HG02884 (cell line): Measurements from ENCODE around the gene NRTN.
A peak's percentile ranks its signal among the peaks of the same experiment; 100 is the strongest.

Source experiments
- ATAC-seq: cut with Tn5 transposase; IDR thresholded peaks from one replicate; pipeline ENCODE4 v1.9.1; 2021; ENCODE audit warnings: mild to moderate bottlenecking, moderate library complexity; ENCODE audit not compliant: unreplicated experiment

The NRTN gene

DNA sequence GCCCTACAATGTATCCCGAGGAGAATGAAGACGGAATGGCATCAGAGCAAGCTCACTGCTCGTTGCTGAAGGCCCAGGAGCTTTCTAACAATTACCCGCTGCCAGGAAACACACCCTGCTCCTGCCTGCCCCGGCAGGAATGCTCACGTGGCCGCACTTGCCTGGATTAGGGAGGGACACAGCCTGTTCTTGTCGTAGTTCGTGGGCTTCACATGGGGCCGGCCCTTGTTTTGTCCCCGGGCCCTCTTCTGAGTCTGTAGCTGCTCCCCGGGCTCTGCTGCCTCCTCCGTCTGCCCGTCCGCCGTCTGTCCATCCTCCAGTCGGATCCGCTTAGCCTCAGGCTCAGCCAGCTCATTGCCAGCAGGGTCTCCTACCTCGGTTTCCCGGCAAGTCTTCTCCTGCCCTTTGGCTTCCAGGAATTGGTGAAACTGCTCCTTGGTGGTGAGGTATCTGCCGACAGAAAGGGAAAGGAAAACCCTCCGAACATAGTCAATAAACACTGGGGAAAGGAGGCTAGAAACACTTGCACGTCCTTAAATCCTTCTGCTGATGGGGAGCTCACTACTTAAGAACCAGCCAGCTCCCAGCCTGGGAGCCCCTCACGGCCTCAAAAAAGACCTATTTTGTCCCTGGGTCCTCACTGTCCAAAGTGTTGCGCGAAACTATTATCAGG is 14.8 kb upstream of the NRTN start:
- no peak for ATAC-seq

- ATAC-seq, result peak; percentile 82
Measured at GRCh38 chr19:5790559-5791520, 14.0 kb upstream of the NRTN start, which contains the start of gene DUS3L. TSS of gene DUS3L (minus strand) at chr19:5791163. CDS start at chr19:5791141, 22 bp downstream.

GRCh38 chr19:5792224-5792623 is 12.6 kb upstream of the NRTN start:
- no peak for ATAC-seq

DNA sequence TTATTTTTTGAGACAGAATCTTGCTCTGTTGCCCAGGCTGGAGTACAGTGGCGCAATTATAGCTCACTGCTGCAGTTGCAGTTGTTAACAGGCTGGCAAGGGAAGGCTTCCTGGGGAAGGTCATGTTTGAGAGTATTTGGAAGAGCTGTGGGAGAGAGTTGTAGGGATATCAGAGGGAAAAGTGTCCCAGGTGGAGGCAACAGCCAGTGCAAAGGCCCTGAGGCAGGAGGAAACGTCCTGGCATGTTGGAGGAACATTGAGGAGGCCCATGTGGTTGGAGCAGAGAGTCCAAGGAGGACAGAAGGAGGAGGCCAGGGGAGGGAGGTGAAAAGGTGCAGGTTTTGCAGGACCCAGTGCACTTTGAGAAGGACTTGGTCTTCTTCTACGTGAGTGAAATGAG is 11.7 kb upstream of the NRTN start:
- no peak for ATAC-seq

DNA sequence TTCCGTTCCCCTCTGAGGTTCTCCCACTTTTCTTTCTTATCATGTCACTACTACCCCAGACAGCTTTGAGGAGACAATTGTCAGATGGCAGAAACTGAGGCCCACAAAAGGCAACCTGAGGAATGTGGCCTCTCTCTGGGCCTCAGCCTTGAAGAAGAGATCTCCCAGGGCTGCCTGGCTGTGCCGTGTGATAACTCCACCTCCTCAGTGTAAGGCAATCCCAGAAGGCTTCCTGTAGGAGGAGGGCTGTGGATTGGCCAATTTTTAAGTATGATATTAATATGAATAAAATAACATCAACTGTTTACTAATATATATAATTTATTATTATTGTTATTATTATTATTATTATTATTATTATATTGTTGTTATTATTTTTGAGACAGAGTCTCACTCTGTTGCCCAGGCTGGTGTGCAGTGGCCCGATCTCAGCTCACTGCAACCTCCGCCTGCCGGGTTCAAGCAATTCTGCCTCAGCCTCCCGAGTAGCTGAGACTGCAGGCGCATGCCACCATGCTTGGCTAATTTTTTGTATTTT is 9.4 kb upstream of the NRTN start:
- ATAC-seq, result no peak

GRCh38 chr19:5798244-5798643 is 6.6 kb upstream of the NRTN start:
- ATAC-seq, result no peak

GRCh38 chr19:5799247-5800241 is 5.3 kb upstream of the NRTN start:
- no peak for ATAC-seq

GRCh38 chr19:5800361-5801270 is 4.3 kb upstream of the NRTN start:
- ATAC-seq, result no peak

GRCh38 chr19:5801796-5802619 is 2.9 kb upstream of the NRTN start:
- ATAC-seq, result no peak

GRCh38 chr19:5803441-5803751 is 1.5 kb upstream of the NRTN start:
- ATAC-seq, result no peak

- ATAC-seq, result no peak
Measured at GRCh38 chr19:5803752-5804515, 933 bp upstream of the NRTN start.

DNA sequence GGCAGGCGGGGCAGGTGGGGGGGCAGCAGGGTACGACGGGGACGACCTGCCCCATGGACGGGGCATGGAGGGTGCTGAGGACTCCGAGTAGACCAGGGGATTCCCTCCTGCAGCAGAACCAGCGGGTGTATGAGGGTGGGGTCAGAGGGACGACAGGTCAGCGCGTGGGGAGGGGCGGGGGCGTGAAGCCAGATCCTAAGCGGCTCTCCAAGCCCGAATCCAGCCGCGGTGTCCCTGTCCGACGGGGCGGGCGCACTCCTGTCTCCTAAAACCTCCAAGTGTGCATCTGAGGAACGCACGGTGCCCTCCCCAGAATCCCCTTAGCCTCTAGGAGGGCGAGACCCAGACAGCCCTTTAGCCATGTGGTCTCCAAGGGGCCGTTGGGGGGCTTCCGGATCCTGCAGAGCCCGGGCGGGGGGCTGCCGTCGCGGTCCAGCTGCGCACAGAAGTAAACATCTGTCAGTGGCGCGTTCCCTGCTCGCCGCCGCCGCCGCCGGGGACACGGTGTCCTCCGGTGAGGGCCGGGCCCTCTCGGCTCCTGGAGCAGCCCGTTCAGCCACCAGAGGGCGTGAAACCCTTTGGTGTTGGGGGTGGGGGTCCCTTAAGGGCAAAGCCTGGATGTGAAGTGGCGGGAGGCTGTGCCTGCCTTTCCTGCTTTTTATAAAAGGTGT is 730 bp downstream of the NRTN start:
- ATAC-seq, result no peak

GRCh38 chr19:5806133-5806489 is 1.2 kb downstream of the NRTN start:
- no peak for ATAC-seq

GRCh38 chr19:5806905-5807304 is 2.0 kb downstream of the NRTN start:
- ATAC-seq, result no peak

DNA sequence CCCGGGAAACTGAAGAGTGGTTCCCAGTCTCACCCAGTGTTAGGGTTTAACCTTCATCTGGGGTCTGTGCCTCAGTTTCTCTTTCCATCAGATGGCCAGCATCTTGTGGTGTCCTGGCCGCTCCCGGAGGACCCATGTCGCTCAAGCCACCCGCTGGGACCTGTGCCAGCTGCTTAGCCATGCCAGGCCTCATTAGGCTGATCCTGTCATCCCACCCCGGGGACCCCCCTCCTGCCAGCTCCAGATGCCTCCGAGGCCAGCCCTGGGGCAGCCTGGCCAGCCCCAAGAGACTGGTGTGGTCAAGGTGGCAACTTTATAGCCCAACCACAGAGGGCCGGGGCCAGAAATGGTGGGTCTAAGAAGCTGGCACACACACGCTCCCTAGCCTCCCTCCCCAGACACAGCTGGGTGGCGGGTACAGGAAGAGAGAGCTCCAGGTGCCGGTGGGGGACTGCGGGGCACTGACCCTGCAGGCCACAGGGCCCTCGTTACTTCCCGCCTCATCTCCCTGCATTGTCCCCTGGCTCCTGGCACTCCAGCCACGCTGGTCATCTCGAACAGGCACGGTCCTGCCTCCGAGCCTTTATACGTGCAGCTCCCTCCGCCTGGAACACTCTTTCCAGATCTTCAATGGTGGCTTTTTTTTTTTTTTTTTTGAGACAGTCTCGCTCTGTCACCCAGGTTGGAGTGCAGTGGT is 3.4 kb downstream of the NRTN start:
- ATAC-seq, result no peak

DNA sequence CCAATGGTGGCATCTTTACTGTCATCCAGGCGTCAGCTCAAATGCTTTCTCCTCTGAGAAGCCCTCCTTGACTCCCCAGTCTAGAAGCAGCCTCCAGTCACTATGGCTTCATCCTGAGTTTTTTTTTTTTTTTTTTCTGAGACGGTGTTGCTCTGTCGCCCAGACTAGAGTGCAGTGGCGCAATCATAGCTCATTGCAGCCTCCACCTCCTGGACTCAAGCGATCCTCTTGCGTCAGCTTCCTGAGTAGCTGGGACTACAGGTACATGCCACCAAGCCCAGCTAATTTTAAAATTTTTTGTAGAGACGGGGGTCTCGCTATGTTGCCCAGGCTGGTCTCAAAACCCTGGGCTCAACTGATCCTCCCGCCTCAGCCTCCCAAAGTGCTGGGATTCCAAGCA is 4.2 kb downstream of the NRTN start:
- ATAC-seq, result no peak

DNA sequence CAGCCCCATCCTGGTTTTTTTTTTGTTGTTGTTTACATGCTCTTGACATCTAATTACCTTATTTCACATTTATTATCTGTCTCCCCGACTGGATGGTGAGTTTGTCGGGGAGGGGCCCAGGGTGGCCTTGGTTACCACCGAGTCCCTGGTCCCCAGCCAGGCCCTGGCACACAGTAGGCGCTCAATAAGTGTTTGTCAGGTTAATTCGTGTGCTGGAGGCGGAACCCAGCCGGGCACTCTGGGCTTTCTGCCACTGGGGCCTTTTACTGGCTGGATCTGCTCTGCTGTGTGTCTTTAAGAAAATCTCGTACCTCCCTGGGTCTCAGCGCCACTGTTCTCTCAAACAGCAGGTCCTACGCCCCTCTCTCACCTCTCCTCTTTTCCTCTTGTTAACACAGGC is 4.6 kb downstream of the NRTN start:
- no peak for ATAC-seq
